GM21717 (cell line): ENCODE measurements around the gene CPT1A.

Experiments used
- ATAC-seq: cut with Tn5 transposase; IDR thresholded peaks from one replicate; pipeline ENCODE4 v1.9.1; 2021; ENCODE audit warnings: mild to moderate bottlenecking, moderate library complexity; ENCODE audit not compliant: unreplicated experiment

The CPT1A gene

DNA sequence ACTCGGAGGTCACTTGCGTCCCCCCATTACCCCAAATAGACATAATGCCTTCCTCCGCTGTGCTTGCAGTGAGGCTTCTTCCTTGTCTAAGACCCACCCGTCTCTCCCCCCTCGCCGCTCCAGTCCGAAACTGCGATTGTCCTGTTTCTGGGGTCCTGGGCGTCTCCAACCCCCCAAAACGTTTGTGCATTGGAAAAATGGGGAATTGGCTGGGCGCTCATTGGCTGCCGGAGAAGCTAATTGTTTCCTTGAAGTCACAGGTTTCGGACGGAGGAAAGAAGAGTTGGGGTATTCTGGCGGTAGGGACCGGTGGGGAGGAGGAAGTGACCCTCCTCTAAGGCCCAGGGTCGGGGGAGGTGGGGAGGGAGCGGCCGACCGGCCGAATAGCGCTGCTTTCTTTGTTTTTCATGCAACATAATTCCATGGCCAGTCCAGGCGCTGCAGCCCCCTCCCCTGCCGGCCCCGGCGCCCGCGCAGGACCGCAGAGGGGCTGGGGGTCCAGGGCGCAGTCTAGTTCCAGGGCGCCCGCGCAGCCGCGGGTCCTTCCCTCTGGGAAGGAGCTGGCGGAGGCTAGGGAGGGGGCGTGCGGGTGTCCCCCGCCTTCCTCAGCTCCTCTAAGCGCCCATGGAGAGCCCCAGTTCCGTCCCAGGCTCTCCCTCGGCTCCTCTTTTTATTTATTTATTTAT, 12.7 kb upstream of the CPT1A start:
- ATAC-seq = no peak

DNA sequence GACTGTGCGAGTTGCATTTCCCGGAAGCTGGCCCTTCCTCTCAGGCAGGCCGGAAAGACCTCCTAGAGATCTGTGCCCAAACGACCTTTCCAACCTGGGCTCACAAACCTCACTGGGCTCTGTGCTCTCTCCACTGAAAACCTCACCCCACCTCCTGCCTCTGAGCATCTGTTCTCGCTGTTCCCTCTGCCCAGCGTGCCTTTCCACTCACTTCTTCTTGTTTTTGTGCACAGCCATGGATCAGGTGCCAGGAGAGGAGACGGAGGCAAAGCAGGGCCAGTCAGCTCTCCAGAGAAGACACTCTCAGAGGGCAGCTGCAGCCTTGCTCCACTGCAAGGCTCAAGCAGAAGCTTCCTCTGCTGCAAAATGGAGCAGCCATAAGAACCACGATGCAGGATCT, 10.9 kb upstream of the CPT1A start:
- ATAC-seq = no peak

DNA sequence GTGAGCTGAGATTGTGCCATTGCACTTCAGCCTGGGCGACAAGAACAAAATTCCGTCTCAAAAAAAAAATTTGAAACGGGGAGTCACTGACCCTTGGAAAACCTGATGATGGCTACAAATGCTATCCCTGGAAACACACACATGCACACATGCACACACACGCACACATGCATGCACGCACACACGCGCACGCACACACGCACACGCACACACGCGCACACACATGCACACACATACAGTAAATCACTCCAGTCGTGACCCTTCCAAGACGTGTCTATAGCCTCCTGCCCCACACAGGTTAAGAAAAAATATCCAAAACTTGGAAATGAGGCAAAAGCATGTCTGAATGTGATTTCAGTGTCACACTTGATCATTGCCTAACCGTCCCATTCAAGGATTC, 6.7 kb upstream of the CPT1A start:
- no peak for ATAC-seq

DNA sequence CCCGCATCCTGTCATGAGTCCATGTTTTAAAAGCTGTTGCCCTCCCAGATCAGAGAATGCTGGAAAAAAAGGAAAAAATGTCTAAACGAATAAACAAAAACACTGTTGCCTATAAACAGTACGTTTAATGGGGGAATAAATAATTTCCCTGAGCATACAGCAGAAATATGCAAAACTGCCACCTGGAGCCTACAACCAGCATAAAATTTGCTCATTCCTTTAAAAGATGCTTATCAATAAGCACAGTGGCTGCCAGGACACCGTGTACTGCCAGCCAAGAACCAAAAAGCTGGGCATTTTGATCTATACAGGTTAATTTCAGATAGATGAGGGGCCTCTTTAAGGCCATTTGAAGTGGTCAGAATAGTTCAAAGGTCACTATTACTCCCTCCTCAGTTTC, 5.7 kb upstream of the CPT1A start:
- no peak for ATAC-seq

DNA sequence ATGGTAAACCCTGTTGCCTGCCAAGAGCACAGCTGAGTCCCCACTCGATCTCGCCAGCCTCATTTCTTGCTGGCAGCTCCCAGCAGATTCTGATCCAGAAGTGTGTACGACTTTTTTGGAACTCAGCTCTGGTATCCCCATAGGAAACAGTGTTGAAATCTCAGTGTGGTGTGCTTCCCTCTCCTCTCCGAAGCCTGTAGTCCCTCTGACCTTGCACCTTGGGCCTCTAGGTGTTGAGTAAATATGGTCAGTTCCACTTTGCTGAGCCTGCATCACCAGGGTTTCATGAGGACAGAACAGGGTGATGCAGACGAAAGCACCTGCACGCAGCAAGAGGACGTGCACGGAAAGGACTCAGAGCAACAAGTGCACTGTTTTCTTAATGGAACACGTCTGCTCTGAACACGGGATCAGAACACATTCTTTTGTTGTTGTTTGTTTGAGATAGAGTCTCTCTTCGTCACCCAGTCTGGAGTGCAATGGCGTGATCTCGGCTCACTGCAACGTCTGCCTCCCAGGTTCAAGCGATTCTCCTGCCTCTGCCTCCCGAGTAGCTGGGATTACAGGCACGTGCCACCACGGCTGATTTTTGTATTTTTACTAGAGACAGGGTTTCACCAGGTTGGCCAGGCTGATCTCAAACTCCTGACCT, 3.8 kb upstream of the CPT1A start:
- ATAC-seq = no peak

DNA sequence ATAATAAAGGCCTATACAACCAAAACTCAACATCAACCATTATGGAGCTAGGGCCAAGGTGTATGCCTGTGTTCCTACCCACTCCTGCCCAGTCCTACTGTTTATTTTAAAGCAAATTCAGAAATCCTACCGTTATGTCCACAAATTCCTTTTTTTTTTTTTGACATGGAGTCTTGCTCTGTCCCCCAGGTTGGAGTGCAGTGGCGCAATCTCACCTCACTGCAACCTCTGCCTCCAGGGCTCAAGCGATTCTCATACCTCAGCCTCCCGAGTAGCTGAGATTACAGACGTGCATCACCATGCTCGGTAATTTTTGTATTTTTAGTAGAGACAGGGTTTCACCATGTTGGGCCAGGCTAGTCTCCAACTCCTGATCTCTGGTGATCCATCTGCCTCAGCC, 3.1 kb upstream of the CPT1A start:
- ATAC-seq = no peak

DNA sequence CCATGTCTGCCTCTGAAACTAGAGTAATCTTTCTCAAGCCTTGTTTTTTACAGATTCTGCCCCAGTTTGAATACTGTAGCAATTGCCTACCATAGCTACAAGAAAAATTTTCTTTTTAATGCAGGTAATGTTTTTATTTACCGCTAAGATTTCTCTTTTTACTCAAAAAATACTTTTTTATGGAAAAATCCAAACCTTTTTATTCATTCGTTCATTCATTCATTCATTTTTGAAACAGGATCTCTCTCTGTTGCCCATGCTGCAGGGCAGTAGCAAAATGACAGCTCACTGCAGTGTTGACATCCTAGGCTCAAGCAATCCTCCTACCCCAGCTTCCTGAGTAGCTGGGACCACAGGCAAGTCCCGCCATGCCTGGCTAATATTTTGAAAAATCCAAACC, 2.7 kb upstream of the CPT1A start:
- no peak for ATAC-seq

DNA sequence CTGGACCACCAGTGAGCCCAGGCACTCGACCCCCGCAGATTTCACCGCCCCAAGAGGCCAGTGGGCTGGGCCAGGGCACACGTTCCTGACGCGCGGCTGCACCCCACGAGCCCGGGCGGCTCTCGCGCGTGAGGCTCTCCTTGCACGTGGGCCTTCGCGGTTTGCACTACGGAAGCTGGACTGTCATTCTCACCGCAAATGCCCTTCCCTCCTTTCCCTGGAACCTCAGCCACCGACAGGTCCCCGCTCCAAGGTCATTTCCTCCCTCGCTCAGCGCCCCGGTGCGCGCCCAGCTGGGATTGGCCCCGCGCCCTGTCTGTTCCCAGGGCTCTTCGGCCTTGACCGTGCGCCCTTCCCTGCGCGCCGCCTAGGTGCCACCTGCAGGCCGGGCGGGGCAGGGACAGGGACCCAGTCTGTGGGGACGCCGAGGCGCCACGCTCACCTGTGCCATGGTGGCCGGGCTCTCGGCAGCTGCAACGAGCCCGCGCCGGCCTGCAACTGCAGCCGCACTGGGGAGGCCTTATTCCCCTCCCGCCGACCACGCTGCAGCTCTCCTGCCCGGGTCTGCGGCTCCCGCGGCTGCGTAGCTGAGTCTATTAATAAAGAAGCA, 2.1 kb upstream of the CPT1A start:
- peak; percentile 40 for ATAC-seq

DNA sequence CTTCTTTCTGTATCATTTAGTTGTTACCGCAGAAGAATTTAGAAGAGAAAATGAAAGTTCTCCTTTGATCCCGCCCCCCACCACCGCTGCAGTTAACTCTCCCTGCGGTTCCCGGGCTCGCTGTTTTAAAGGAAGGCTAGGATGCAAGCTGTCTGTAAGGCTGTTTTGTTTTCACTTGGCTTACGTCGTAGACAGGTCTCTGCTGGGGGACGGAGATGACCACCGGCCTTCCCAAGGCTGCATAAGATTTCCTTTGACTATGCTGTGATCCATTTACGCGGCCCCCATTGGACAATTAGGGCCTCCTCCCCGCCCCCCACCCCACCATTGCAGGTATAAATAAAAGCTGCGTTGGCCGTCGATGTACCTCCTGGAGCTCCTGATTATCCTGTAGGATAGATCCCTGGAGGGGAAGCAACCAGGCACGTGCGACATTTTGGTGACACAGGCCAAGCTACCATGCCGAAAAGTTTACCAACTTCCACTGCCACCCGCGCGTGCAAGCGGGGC, 1.4 kb upstream of the CPT1A start:
- ATAC-seq = no peak

DNA sequence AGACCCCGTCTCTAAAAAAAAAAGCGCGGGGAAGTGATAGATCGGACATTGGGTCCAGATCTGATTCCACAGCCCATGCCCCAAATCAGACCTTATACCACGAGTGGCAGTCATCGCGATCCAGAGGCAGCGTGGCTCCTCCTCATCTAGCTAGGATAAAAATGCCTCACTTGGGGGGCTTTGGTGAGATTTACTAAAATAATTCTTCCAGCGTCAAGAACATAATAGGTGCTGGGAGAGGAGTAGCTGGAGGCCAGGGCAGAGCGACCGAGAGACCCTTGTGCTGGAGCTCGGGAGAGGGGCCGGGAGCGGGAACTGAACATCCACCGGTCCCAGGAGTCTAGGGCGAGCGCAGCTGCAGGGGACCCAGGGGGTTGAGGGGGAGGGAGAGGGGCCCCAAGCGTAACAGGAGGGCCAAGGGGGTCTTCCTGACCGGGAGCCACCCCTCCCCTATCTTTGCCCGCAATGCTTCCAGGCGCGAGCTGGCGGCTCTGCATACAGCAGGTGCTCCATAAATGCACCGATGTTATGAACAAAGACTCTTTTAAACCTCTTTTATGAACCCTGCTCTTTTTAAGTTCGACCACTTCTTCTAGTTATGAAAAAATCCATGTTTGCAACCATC, 823 bp upstream of the CPT1A start:
- no peak for ATAC-seq

DNA sequence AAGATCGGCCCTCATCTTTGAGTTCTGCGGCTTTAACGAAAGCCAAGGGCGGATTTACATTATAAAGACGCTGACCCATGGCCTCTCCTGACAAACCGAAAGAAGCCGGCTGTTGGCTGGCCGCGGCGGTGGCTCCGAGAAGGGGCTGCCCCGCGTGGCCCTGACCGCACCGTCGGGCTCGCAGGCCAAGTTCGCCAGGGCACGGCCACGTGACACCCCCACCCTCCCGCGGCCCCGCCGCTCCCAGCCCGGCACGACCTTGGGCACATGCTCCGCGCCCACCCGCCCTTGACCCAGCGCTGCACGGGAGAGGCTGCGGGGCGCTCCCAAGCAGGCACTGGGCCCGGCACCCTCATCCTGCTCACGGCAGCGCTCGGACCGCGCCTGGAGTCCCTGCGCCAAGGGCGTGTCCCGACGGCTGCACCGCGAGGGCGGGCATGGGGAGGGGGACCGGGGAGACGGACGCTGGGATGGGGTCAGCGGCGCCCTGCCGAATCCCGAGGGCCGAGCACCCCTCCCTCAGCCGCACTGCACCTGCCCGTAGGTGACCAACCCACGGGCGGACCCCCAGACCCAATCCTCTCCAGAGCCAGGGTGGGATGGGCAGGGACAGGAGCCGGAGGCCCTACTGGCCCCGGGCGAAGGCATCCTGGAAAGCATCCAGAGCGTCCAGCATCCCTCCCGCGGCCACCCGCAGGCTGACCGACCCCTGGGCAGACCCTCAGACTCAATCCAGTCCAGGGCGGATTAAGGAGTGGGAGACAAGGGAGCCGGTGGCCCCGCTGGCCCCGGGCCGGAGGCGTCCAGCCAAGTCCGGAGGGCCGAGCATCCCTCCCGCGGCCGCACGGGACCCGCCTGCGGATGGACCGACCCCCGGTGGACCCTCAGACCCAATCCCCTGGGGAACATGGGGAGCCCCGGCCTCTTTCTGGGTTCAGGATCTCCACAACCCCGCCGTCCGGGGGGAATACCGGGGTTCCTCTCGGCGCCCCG, 759 bp downstream of the CPT1A start:
- no peak for ATAC-seq

DNA sequence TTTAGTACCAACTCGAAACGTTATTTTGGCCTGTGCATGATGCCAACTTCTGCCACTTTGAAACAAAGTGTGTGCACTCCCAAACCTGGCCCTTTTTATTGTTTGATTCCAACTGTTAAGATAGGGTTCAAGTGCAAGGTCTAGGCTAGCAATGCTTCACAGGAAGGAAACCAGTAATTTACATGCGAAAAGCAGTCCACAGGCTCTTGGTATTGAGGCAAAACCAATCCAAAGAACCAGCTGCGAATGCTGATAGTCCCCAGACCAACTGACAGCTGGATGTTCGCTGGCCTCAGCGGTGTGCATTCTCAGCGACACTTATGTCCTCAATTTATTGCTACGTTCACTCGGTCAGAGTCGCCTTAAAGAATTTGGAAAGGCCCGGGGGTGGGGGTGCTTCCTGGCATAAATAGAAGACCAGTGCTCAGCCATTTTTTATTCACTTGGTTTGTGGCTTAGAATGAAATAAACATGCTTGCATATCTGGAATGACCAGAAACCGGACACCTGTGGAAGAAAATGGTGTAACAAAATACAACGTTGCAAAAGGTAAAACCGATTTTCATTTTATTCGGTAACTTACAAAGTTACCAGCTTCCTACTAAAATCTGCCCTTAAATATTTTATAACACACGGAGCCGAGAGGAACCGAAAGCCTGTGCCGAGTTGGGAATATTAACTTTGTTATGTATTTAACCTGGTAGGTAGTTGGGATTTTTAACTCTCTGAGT, 1.6 kb downstream of the CPT1A start:
- no peak for ATAC-seq

DNA sequence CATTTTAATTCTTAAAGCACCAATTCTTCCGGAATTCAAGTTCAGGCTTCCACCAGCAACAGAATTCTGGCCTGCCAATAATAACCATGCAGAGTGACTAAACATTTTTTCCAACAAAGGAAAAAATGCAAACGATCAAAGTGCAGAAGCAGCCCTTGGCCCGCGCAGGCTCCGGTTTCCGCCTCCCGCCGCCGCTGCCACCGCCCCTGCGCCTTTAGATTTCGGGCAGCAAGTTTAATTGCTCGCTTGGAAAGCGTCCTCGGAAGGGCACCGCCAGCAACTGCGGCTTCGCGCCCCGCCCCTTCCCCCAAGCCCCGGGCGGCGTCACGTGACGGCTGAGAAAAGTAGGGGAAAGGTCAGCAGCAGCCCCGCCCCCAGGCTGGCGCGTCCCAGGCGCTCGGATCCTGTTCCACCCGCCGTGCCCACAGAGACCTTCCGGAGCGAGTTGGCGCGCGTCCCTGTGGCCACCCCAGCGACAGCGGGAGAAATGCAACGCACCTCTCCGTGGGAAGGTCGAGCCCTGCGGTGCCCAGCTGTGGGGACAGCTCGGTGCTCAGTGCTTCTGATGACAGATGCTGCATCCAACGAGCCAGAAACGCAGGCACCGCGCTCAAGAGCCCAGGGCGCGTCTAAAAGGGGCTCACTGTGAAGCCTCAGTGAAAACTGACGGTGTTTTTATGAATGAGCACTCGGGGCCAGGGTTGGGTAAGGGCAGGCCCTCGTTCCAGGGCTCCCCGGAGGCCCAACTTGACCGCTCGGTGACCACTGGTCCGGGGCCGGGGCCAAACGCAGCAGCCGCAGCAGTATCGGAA, 2.5 kb downstream of the CPT1A start:
- peak; percentile 33 for ATAC-seq

DNA sequence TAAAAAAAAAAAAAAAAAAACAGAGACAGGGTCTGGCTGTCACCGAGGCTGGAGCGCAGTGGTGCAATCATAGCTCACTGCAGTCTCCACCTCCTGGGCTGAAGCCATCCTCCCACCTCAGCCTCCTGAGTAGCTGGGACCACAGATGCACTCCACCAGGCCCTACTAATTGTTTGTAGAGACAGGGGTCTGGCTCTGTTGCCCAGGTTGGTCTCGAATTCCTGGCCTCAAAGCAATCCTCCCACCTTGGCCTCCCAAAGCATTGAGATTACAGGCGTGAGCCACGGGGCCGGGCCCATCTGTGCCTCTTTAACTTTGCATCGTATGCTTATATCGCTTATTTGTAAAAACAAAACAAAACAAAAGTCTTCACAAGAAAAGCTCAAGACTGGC, 3.1 kb downstream of the CPT1A start:
- ATAC-seq = no peak

DNA sequence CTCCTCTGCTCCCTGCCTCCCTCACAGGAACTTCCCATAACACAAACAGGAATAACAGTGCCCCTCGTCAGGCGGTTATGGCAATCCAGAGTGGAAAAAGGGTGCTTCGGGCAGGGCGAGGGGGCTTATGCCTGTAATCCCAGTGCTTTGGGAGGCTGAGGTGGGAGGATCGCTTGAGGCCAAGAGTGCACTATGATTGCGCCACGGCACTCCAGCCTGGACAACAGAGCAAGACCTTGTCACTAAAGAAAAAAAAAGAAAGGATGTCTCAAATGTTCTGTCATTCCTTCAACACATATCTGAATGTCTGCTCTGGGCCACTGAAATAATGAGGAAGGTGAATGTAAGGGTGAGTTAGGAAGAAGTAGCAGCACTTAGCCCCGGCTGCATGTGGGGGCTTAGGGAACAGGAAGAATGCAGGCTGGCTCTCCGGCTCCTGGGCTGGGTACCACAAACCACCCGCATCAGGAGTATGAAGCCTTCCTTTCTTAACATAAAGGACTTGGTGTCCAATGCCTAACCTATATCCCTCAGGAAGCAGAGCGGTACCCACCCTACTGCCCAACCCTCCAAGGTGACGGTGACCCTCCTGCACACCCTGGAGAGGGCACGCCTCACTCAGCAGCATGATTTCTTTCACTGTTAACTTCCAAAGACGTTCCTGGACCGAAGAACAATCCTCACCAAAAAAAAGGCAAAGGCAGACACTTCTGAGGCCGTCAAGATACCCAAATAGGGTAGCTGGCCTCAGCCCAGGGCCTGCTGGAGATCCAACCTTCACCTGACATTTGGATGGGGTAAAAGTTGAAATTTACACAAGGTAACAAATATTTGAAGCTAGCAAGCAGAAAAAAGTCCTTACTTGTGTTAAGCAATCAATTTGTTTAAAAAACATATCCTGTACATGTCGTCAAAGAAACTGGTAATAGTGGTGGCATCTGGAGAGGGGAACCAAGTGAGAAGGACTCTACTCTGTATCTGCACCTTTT, 3.8 kb downstream of the CPT1A start:
- no peak for ATAC-seq

DNA sequence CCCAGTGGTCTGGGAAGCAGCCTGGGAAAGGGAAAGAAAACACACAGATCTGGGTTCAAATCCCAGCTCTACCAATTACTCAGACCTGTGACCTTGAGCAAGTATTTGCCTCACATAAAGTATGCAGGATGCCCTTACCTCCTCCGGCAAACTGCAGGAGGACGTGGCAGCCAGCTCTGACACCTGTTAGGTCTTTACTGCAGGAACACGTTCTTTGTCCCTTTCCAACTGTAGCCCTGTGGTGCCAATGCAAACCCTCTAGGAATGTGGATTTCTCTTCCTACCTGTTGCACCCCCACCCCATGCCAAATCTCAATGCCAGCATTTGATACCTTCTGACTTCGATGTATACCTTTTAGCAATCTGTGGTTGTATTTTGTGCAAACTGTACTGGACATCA, 6.0 kb downstream of the CPT1A start:
- no peak for ATAC-seq

DNA sequence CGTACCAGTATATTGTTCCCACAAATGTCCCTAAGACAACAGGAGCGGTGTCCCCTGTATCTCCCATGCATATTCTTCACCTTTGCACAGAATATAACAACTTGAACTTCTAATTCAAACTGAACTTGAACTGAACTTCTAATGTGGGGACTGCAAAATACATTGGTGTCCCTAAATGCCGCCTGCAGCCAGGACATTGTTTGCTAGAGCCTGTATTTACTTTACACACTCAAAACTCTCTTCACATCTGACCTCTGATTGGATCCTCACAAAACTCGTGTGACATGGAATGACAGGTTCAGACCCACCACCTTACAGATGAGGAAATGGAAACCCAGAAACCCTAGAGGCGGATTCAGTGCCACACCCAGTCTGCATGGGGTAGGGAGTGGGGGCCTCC, 6.4 kb downstream of the CPT1A start:
- no peak for ATAC-seq
